H9 (cell line): ENCODE data around the gene FAT2. TPM values are rescaled to one million over a fixed set of nuclear protein-coding genes. Genes with fewer than 3 reads are reported as not detected.

Source experiments
- DNase-seq: peaks from one replicate; pipeline ENCODE4 v3.0.0-alpha.2; 2017
- H2AFZ ChIP-seq: one replicate; pipeline ENCODE4 v1.6.1; 2013; ENCODE audit warnings: mild to moderate bottlenecking, low read length, control low read depth, moderate library complexity
- H2AK5ac ChIP-seq: 2 replicates; pipeline ENCODE4 v1.6.1; 2013; ENCODE audit warnings: low read length, control low read depth, mixed read lengths; ENCODE audit not compliant: insufficient read length
- H2BK120ac ChIP-seq: one replicate; pipeline ENCODE4 v1.6.1; 2013; ENCODE audit warnings: low read depth, mild to moderate bottlenecking, low read length, control low read depth, inconsistent platforms; ENCODE audit not compliant: poor library complexity, severe bottlenecking
- H2BK12ac ChIP-seq: 2 replicates; pipeline ENCODE4 v1.6.1; 2013; ENCODE audit warnings: low read length, control low read depth, mixed read lengths, low read depth; ENCODE audit not compliant: insufficient read length
- H2BK15ac ChIP-seq: 2 replicates; pipeline ENCODE4 v1.6.1; 2013; ENCODE audit warnings: low read depth, low read length, control low read depth
- H2BK20ac ChIP-seq: one replicate; pipeline ENCODE4 v1.6.1; 2013; ENCODE audit warnings: low read depth, mild to moderate bottlenecking, low read length, control low read depth, inconsistent platforms; ENCODE audit not compliant: poor library complexity, severe bottlenecking
- H2BK5ac ChIP-seq: 2 replicates; pipeline ENCODE4 v1.6.1; 2013; ENCODE audit warnings: low read length, control low read depth, mixed read lengths; ENCODE audit not compliant: insufficient read length
- H3K14ac ChIP-seq: 2 replicates; pipeline ENCODE4 v1.6.1; 2013; ENCODE audit warnings: low read length, control low read depth; ENCODE audit not compliant: insufficient read depth
- H3K18ac ChIP-seq: 2 replicates; pipeline ENCODE4 v1.6.1; 2013; ENCODE audit warnings: low read depth, mild to moderate bottlenecking, mixed read lengths, low read length, control low read depth; ENCODE audit not compliant: insufficient read length
- H3K23ac ChIP-seq: 2 replicates; pipeline ENCODE4 v1.6.1; 2013; ENCODE audit warnings: low read length, control low read depth, mixed read lengths, low read depth; ENCODE audit not compliant: insufficient read length
- H3K23me2 ChIP-seq: 2 replicates; pipeline ENCODE4 v1.6.1; 2013; ENCODE audit warnings: low read depth, mild to moderate bottlenecking, mixed read lengths, low read length, control low read depth; ENCODE audit not compliant: insufficient read length, poor library complexity, severe bottlenecking
- H3K27ac ChIP-seq: 2 replicates; pipeline ENCODE4 v1.5.1; 2013; ENCODE audit warnings: low read length, control low read depth, mixed read lengths, low read depth; ENCODE audit not compliant: insufficient read length
- H3K27me3 ChIP-seq: 2 replicates; pipeline ENCODE4 v1.6.1; 2013; ENCODE audit warnings: low read length, control low read depth, inconsistent platforms; ENCODE audit not compliant: insufficient read depth
- H3K4ac ChIP-seq: 2 replicates; pipeline ENCODE4 v1.6.1; 2013; ENCODE audit warnings: low read depth, mild to moderate bottlenecking, control low read depth, inconsistent platforms, low read length, moderate library complexity
- H3K4me1 ChIP-seq: 2 replicates; pipeline ENCODE4 v1.6.1; 2013; ENCODE audit warnings: low read length, control low read depth, inconsistent platforms; ENCODE audit not compliant: insufficient read depth
- H3K4me2 ChIP-seq: 2 replicates; pipeline ENCODE4 v1.6.1; 2013; ENCODE audit warnings: low read length, control low read depth, mixed read lengths; ENCODE audit not compliant: insufficient read length, insufficient read depth
- H3K56ac ChIP-seq: 2 replicates; pipeline ENCODE4 v1.6.1; 2013; ENCODE audit warnings: low read depth, mild to moderate bottlenecking, mixed read lengths, low read length, control low read depth; ENCODE audit not compliant: insufficient read length
- H3K79me1 ChIP-seq: 2 replicates; pipeline ENCODE4 v1.6.1; 2013; ENCODE audit warnings: low read depth, mild to moderate bottlenecking, moderate library complexity, low read length, control low read depth, inconsistent platforms; ENCODE audit not compliant: insufficient read depth, poor library complexity, severe bottlenecking
- H3K79me2 ChIP-seq: 2 replicates; pipeline ENCODE4 v1.6.1; 2013; ENCODE audit warnings: low read length, control low read depth, inconsistent platforms; ENCODE audit not compliant: insufficient read depth
- H3K9ac ChIP-seq: 2 replicates; pipeline ENCODE4 v1.6.1; 2013; ENCODE audit warnings: low read length, control low read depth, mixed read lengths; ENCODE audit not compliant: insufficient read length; ENCODE audit errors: extremely low read depth
- H3K9me3 ChIP-seq: one replicate; pipeline ENCODE4 v1.6.1; 2013; ENCODE audit warnings: low read depth, low read length, inconsistent platforms; ENCODE audit not compliant: control insufficient read depth
- H3T11ph ChIP-seq: one replicate; pipeline ENCODE4 v1.6.1; 2013; ENCODE audit warnings: mild to moderate bottlenecking, low read length, control low read depth, inconsistent platforms
- H4K20me1 ChIP-seq: one replicate; pipeline ENCODE4 v1.6.1; 2013; ENCODE audit not compliant: control insufficient read depth, insufficient read length, insufficient read depth
- H4K5ac ChIP-seq: 2 replicates; pipeline ENCODE4 v1.6.1; 2013; ENCODE audit warnings: low read depth, mild to moderate bottlenecking, mixed read lengths, low read length, control low read depth; ENCODE audit not compliant: insufficient read length
- H4K8ac ChIP-seq: replicated peaks from 2 replicates; pipeline ENCODE4 v1.6.1; 2013; ENCODE audit warnings: low read length, control low read depth, mixed read lengths, low read depth; ENCODE audit not compliant: insufficient read length
- H4K91ac ChIP-seq: 2 replicates; pipeline ENCODE4 v1.6.1; 2013; ENCODE audit warnings: low read depth, mild to moderate bottlenecking, moderate library complexity, mixed read lengths, low read length, control low read depth; ENCODE audit not compliant: insufficient read length
- H3K27ac Mint-ChIP-seq, 3 experiments: 2 replicates in 2 of 3; 3 replicates in 1 of 3; pipeline ENCODE4 v1.8.0; 2020 to 2021; ENCODE audit warnings: mixed read lengths in 3 of 3, mild to moderate bottlenecking in 1 of 3, moderate library complexity in 1 of 3
- H3K27me3 Mint-ChIP-seq: 2 replicates; pipeline ENCODE4 v1.8.0; 2021; ENCODE audit warnings: low read depth, mild to moderate bottlenecking, moderate library complexity, mixed read lengths
- H3K36me3 Mint-ChIP-seq, 3 experiments: 2 replicates in 2 of 3; 3 replicates in 1 of 3; pipeline ENCODE4 v1.8.0; 2020 to 2021; ENCODE audit warnings: low read depth in 3 of 3, mixed read lengths in 3 of 3; ENCODE audit not compliant: insufficient read depth in 1 of 3
- H3K4me1 Mint-ChIP-seq, 2 experiments: 2 replicates each; pipeline ENCODE4 v1.8.0; 2020; ENCODE audit warnings: mixed read lengths in 2 of 2
- H3K4me3 Mint-ChIP-seq, 2 experiments: 2 replicates in 1 of 2; 3 replicates in 1 of 2; pipeline ENCODE4 v1.8.0; 2020 to 2021; ENCODE audit warnings: mild to moderate bottlenecking in 2 of 2, mixed read lengths in 2 of 2, moderate library complexity in 1 of 2
- H3K9me3 Mint-ChIP-seq, 2 experiments: 2 replicates in 1 of 2; 3 replicates in 1 of 2; pipeline ENCODE4 v1.8.0; 2020; ENCODE audit warnings: mild to moderate bottlenecking in 2 of 2, mixed read lengths in 2 of 2, moderate library complexity in 1 of 2
- WGBS: extraction: QIAGEN DNeasy Blood & Tissue Kit; methylation state at CpG from one replicate; pipeline ENCODE4 v1.1.7; 2013; ENCODE audit warnings: missing lambda C conversion rate, low lambda C conversion rate, mixed read lengths; ENCODE audit not compliant: insufficient read length; ENCODE audit errors: extremely low coverage; 5-methylcytosine and 5-hydroxymethylcytosine counted together
- total RNA-seq: library from RNA; stranded (reverse); gene quantifications from 2 replicates; pipeline ENCODE4 v1.2.1, GENCODE V29; 2021
- TF ChIP-seq, protein P1 (sequence below): fragments of 200-600 bp; sonication (generic); conservative IDR thresholded peaks from 3 replicates; pipeline ENCODE4 v1.8.0; 2021; ENCODE audit warnings: antibody characterized with exemption, mild to moderate bottlenecking

The FAT2 gene
- total RNA-seq, 1 experiment from 2014 or later, result 0.15 TPM

DNA sequence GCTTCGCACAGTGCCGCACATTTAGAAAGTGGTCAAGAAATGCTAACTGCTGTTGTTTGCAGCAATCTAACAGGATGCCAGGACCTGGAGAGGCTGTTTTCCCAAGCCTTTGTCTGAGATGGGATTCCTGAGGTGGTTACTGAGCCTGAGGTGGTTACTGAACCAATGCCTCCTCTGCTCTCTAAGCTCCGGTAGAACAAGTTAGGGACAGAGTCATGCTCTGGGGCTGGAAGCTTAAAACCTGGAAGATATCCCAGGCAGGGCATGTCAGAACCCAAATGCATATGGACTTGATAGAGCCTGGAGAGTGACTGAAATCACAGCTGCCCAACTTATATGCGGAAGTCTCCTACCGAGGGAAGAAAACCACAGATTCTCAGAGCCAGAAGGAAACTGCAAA, 46.5 kb upstream of the FAT2 start:
- Histone ChIP-seq H4K20me1 (no peaks in the 10 kb centered on the region), H3K4ac (no peak overlapping the region), H3K79me1 (no peaks in the 10 kb centered on the region), H3K56ac (no peak overlapping the region), H2BK20ac (no peak overlapping the region), H3K4me1 (no peaks in the 10 kb centered on the region), H2AFZ (no peak overlapping the region), H2BK5ac (no peak overlapping the region), H4K8ac (no peak overlapping the region), H3K9me3 (no peaks in the 10 kb centered on the region), H3K9ac (no peak overlapping the region), H3K4me2 (no peak overlapping the region), H2BK15ac (no peak overlapping the region), H3K23ac (no peak overlapping the region), H3K23me2 (no peaks in the 10 kb centered on the region), H3T11ph (no peak overlapping the region), H4K91ac (no peak overlapping the region), H3K79me2 (no peaks in the 10 kb centered on the region), H2BK120ac (no peak overlapping the region), H3K18ac (no peak overlapping the region), H4K5ac (no peak overlapping the region), H3K14ac (no peak overlapping the region), H2AK5ac (no peak overlapping the region), H3K27ac (no peak overlapping the region), H2BK12ac (no peak overlapping the region), H3K27me3 (no peaks in the 10 kb centered on the region)
- no peaks in the 10 kb centered on the region for H3K36me3 Mint-ChIP-seq
- H3K4me3 Mint-ChIP-seq, result no peak overlapping the region
- no peaks in the 10 kb centered on the region for H3K9me3 Mint-ChIP-seq
- no peak overlapping the region for H3K27ac Mint-ChIP-seq
- peaks cover 46% of the 10 kb centered on the region for H3K27me3 Mint-ChIP-seq
- H3K4me1 Mint-ChIP-seq, result peaks cover 10 to 12% of the 10 kb centered on the region in 2 experiments
- no CpG with 5 or more reads among the region's 5 CpGs for WGBS
- DNase-seq, result no peak
- TF ChIP-seq, protein P1, sequence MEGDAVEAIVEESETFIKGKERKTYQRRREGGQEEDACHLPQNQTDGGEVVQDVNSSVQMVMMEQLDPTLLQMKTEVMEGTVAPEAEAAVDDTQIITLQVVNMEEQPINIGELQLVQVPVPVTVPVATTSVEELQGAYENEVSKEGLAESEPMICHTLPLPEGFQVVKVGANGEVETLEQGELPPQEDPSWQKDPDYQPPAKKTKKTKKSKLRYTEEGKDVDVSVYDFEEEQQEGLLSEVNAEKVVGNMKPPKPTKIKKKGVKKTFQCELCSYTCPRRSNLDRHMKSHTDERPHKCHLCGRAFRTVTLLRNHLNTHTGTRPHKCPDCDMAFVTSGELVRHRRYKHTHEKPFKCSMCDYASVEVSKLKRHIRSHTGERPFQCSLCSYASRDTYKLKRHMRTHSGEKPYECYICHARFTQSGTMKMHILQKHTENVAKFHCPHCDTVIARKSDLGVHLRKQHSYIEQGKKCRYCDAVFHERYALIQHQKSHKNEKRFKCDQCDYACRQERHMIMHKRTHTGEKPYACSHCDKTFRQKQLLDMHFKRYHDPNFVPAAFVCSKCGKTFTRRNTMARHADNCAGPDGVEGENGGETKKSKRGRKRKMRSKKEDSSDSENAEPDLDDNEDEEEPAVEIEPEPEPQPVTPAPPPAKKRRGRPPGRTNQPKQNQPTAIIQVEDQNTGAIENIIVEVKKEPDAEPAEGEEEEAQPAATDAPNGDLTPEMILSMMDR, result no peak
